GM21723 (cell line): ENCODE data around the gene TNNT2.

Source experiments
- ATAC-seq: cut with Tn5 transposase; IDR thresholded peaks from one replicate; pipeline ENCODE4 v1.9.1; 2021; ENCODE audit warnings: mild to moderate bottlenecking, moderate library complexity; ENCODE audit not compliant: unreplicated experiment

The TNNT2 gene

DNA sequence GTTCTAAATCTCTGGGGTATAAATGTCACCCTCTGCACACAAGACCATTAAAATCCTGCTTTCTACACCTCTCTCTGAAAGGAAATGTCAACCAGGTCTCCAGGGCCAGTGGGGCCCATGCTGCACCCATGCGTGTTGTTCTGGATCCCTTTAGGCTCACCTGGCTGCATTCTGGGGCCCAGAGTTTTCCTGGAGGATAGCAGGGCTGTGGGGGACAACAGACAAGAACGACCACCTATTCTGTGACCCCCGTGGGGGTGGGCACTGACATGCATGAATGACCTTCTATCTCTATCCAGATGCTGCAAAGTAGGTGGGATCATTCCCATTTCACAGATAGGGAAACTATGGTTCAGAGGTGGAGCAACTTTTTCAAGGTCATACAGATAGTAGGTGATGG, 41.6 kb downstream of the TNNT2 start:
- no peak for ATAC-seq

DNA sequence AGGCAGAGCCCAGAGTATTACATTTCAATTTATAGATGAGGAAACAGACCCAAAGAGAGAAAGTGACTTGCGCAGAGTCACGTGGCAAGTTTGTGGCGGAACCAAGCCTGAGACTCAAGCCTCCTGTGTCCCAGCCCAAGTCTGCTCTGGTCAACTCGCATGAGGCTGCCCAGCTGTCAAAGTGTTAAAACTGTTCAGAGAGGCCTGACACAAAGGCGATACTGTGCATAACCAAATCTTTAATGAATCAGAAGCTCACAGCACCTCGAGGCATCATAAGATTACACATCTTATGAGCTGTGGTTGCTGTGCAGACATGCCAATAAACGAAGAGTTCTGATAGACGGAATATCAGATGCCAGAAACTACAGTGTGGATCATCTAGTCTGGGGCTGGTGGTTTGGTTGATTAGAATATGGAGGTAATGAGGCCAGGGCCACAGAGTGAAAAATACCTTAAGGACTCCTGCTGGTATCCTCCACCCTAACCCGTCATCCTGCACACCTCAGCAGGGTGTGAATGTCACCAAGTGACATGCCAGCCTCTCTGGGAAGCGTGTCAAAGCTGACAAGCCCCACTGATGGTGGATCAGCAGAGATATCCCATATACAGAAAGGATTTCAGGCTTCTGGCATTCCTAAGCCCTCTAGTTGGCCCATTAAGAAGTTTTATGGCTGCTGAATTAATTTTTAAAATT, 42.2 kb downstream of the TNNT2 start:
- no peak for ATAC-seq

DNA sequence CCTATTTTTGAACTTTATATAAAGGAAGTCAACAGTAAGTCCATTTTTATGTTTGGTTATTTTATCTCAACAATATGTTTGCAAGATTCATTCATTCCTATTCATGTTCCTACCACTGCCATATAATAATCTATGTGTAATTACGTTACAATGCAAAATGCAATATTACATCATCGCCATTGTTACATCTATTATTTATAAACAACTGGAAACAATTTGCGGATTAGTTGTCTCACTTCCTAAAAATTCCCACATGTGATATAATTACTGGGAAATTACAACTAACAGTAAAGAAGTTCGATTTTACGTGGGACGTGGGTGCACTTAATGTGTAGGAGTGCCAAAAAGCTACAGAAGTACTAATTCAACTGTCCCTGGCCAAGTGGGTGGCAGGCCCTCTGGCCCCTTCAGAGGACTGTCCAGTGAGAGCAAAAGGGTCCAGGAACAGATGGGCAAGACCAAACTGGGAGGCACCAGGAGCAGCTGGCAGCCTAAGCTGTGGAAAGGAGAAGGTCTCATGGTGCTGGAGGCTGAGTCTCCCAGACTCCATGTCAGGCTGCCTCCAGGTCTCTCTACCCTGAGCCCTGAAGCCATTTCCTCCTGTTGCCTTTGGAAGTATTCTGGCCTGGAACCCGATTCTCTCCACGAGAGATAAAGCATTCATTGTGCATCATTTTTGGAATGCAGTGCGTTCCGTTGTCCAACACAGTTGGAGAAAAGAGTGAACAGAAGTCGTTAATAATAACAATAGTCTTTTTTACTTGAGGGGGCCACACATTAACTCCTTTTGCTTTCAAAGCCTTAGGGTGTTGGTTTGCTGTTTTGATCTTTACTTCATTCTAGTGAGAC, 42.9 kb downstream of the TNNT2 start:
- no peak for ATAC-seq

DNA sequence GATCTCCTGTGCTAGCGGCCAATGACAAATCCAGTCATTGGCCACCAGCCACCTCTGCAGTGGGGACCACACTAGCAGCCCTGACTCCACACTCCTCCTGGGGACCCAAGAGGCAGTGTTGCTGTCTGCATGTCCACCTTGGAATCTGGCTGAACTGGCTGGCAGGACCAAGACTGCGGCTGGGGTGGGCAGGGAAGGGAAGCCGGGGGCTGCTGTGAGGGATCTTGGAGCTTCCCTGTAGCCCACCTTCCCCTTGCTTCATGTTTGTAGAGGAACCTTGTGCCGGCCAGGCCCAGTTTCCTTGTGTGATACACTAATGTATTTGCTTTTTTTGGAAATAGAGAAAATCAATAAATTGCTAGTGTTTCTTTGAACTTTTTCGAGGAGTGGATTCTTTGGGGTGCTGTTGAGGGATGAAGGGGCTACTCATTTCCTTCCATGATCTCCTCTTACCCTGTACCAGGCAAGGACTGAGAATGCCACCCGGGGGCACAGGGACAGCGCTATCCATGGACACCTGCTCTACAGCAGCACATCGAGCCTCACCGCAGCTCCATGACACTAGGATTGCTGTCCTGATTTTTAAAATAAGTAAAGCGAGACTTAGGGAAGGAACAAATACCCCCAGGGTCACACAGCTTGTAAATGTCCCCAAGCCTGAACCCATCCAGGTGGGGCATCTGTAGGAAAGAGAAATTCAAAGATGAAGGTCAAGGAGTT, 44.7 kb downstream of the TNNT2 start:
- ATAC-seq: no peak

DNA sequence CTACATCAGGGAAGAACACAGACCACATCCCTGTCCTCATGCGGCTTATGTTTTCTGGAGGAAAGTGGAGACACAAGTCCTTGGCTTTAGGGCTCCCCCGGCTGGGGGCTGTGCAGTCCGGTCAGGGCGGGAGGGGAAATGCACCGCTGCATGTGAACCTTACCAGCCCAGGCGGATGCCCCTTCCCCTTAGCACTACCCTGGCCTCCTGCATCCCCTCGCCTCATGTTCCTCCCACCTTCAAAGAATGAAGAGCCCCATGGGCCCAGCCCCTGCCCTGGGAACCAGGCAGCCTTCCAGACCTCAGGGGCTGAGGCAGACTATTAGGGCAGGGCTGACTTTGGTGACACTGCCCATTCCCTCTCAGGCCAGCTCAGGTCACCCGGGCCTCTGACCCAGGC, 45.5 kb downstream of the TNNT2 start:
- no peak for ATAC-seq

DNA sequence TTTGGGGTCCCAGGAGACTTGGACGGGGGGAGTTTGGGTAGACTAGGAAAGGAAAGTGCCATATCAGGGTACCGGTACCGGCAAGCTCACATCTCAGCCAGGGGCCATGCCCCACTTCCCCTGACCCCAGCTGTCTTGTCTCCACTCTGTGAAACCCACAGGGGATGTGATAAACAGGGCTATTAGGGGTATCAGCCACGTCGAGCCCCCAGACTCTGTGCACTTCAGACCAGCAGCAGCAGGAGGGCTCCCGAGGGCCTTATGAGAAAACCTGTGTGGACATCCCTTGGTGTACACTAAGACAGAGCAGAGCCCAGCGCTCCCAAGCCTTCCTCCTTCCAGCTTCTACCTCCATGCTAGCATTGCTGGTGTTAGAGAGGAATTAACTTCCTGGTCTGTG, 46.3 kb downstream of the TNNT2 start:
- ATAC-seq: no peak

DNA sequence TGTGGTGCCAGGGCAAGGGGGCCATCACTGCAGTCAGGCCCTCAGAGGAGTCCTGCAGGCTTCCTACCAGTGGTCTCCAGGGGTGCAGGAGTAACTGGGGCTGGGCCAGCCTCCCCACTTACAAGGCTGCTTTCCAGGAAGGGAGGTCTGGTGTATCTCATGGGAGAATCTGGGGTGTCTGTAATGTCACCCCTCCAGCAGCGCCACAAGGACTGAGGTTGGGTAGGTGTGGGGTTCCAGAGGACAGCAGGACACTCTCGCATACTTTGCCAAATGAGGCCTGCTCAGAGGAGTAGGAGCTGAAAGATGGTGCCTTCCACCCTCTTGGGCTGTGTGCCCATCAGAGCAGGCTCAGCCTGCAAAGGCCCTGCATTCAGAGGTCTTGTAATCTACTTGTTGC, 46.9 kb downstream of the TNNT2 start:
- no peak for ATAC-seq

DNA sequence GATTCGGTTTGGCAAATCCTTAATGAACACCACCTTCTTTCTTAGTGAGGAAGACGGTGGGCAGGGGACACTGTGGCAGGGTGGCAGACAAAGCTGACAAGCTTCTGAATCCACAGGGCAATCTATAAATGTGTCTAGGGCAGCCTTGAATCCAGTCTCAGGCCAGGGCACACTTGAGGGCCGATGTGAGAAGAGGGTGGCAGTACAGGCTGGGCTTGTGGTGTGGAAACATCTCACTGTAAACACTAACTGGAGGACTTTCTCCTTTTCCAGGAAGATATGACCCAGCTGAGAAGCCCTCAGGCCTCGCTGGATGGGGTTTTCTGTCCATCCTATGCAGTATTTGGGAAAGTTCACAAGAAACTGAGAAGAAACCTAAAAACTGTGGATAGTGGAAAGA, 47.7 kb downstream of the TNNT2 start:
- ATAC-seq: no peak

DNA sequence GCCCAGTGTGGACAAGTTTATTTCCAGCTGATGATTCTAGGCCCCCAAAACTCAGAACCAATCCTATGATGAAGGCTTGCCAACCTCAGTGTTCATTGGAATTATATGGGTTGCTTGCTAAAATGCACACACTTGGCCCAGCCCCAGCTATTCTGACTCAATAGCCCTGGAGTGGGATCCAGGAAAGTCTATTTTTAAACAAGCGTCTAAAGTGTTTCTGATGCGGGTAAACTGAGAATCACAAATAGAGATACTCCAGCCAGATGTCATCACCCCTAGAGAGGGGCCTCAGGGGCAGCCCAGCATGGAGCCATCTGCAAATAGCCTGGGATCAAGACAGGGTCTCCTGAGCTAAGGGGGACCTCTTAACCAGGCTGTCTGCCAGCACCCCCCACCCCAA, 48.2 kb downstream of the TNNT2 start:
- ATAC-seq: no peak

DNA sequence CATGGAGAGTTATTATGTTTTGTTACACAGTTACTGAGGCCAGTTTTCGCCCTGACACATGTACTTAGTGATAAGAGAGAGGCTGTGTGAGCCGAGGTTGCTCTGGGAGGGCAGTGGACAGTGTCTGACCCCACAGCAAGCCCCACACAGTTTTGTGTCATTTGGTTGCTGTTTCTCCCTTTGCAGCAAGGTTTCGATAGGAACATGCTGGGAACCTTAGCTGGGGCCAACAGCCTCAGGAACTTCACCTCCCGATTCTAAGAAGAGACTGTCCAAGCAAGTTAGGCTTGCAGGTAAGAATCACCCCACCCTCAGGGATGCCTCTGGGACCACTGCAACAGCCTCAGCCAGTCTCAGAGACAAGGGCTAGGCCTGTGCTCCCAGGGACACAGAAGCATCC, 48.9 kb downstream of the TNNT2 start:
- ATAC-seq: no peak

DNA sequence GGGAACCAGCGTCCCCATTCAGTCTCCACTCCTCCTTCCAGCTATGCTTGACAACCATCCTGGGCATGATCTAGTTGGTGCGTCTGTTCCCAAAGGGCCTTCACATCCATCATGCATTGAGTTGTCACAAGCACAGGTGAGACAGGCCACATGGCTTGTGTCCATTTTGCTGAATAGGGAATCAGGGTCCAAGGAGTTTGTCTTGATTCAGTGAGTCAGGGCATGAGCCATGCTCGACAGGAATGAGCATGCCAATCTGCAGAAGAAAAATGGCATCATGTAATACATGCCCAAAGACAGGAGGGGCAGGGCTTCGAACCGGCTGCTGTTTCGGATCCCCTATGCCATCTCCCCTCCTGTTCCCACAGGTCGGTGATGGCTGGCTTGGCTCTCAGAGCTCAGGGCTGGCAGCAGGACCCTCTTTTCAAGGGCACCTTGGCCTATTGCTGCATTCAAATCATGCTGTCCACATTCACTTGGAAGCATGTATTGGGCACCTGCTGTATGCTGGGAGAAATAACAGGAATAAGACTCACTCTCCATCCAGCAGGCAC, 49.7 kb downstream of the TNNT2 start:
- ATAC-seq: no peak

DNA sequence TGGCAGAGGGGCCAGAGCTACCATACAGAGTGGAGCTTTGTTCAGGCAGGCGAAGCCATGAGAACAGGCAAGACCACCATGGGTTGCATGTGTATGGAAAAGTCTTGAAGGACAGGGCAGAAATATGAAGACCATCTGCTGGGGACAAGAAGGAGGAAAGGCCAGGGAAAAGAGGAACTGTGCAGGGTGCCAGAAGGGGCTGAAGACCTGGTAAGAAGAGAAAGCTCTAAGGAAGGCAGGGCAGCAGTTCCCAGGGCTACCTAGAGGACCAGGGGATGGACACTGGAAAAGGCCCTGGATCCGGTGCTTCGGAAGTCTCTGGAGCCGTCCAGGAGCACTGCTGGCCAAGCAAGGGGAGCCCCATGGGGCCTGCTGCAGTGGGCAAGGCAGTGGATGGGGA, 50.8 kb downstream of the TNNT2 start:
- no peak for ATAC-seq

DNA sequence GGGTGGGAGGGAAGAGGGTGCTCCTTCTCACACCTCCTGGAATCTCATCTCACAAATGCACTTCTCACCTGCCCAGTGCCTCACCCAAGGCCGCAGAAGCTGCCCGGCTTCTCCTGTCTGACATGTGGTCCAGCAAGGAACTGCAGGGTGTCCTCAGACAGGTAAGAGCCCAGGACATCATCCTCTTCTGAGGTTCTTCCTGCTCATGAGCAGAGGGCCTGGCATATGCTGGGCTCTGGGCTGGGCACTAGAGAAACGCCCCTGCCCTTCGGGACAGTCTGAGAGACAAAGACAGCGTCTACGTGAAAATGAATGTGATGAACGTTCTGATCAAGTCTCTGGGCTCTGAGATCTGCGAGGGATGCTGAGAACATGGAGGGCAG, 51.8 kb downstream of the TNNT2 start:
- ATAC-seq: no peak

DNA sequence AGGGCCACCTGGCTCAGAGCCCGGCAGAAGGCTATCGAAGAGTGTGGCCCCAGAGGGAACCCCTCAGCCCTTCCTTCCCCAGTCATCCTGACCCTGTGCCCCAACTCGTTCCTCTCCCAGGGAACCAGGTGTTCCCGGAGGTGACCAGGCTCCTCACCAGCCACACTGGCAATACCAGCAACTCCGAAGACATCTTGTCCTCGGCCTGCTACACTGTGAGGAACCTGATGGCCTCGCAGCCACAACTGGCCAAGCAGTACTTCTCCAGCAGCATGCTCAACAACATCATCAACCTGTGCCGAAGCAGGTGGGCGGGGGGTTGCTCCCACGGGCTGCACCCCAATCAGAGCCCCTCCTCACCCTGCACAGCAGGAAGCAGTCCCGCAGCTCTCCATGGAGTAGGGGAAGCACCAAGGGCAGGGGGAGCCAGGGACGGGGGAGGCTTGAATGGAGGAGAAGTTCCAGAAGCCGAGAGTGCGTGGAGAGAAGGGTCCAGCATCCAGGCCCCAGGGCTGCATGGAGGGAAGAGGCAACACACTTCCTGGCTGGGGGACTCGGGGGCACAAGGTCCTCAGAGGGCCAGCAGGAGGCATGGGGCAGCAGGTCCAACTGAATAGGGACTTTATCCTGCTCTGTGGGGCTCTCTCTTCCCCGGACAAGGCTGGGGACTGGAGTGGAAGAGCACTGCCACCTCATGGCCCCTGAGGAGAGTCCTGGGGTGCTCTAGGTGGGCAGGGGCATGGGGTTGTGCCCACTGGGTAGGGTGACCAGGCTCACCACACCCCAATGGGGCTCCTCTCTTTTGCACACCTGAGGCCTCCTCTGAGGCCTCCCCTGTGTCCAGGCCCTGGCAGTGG, 52.4 kb downstream of the TNNT2 start:
- ATAC-seq: no peak

DNA sequence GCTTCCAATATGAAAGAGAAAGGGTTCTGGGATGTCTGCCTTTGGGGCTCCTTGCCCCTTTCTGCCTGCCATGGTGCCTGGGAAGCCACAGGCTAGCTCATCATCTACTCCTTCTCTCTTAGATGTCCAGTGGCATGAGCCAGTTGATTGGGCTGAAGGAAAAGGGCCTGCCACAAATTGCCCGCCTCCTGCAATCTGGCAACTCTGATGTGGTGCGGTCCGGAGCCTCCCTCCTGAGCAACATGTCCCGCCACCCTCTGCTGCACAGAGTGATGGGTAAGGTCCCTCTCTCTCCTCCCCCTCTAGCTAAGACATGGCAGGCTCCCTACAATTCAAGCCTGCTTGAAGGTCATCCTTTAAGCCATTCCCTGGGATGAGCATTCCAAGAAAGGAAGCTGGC, 53.2 kb downstream of the TNNT2 start:
- ATAC-seq: no peak

DNA sequence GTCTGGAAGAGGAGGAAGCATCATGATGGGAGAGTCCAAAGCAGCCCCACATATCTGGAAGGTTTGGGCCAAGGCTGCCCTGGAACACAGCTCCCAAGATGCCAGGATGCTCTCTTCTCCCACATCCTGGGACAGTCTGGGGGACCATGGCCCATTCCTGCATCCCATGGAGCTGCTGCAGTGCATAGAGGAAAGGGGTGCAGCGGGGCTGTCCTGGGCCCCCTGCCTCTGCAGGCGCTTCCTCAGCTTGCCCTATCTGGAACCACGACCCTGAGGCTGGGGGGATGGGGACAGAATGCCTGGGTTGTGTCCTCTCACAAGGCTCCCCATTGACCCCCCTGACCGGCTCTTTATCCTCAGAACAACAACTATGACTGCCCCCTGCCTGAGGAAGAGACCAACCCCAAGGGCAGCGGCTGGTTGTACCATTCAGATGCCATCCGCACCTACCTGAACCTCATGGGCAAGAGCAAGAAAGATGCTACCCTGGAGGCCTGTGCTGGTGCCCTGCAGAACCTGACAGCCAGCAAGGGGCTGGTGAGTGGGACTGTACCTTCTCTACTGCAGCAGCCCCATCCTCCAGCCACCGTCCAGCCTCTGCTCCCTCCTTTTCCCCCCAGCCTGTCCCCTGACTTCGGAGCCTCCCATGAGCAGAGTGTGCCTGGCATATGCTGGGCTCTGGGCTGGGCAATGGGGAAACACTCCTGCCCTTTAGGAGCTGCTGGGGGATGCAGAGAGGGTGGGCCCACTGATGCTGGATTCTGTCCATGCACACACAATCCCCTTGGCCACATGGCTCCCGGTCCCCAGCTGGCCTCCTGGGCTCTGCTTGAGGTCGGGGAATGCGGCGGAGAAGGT, 54.6 kb downstream of the TNNT2 start:
- ATAC-seq: no peak

DNA sequence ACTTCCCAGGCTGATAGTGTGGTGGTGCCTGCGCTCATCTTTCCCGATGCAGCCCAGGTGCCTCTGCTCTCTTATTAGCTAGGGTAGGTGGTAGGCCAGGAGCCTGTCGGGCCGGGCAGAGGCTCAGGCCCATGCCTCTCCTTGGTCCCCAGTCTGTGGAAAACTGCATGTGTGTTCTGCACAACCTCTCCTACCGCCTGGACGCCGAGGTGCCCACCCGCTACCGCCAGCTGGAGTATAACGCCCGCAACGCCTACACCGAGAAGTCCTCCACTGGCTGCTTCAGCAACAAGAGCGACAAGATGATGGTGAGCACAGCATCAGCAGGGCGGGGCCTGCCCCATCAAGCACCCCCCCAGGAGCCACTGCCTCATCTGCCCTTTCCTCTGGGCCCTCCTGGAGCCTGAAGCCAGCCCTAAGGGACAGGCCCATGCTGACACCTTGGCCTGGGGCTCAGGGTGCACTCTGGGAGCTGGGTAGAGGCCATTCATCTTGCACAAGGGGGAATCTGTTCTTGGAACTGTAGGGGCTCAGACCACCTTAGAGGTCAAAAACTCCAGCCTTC, 55.6 kb downstream of the TNNT2 start:
- no peak for ATAC-seq

DNA sequence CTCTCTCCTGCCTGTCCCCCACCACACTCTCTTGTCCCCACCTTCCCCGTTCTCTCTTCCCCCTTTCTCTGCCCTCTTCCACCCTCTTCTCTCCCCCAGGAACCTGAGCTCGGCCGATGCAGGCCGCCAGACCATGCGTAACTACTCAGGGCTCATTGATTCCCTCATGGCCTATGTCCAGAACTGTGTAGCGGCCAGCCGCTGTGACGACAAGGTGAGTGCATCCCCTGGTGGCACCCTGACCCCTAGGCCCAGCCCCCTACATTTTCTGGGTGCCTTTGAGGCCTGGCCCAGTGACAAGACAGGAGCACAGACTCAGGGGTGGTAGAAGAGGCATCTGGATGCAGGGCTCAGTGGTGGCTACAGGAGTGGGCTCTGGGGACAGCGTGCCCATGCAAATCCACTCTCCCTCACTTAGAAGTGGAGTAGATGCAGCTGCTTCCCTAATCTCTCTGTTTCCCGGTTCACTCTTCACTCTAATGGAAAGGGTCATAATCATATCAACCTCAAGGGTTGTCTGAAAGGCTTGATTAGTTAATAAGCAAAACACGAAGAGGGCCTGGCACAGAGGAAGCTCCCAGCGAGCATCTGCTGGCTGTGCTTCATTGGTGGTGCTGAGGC, 57.2 kb downstream of the TNNT2 start:
- ATAC-seq: no peak

DNA sequence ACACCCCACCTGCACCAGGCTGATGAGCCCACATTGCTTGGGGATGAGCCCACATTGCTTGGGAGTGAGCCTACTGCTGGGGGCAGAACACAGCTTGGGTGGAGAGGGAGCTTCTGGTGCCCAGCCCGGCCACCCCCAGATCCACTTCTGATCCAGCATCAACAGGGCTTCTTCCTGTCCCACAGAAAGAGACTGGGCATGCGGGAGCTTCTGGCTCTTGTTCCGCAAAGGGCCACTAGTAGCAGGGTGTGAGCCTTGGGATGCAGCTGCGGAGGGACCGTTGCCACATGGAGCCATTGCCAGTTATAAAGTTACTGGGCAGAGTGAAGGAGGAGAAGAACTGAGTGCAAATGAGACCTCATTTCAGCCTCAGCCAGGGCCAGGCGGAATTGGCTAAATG, 57.8 kb downstream of the TNNT2 start:
- no peak for ATAC-seq
